Omental fat pad (tissue), 4 donors: ENCODE results near the gene PTPRM. TPM values are rescaled to one million over a fixed set of nuclear protein-coding genes. Genes with fewer than 3 reads are reported as not detected.

ENCODE experiments used
- ATAC-seq: fragments of 150-250 bp; one replicate; pipeline ENCODE4 v1.9.1; 2016; ENCODE audit warnings: mild to moderate bottlenecking, moderate library complexity; ENCODE audit not compliant: low FRiP score
- DNase-seq: peaks from one replicate; pipeline ENCODE4 v3.0.0-alpha.2; 2019; ENCODE audit warnings: low spot score
- total RNA-seq, 4 donors: library from RNA; depleted of rRNA; stranded (reverse); fragments of >200 nt; gene quantifications; one replicate each; pipeline ENCODE4 v1.1.0, GENCODE V29; 2016
- TF ChIP-seq, protein P1 (sequence below), 3 donors: fragments of 450-650 bp; IDR thresholded peaks; one replicate each; pipeline ENCODE4 v1.5.1; 2016 to 2017; ENCODE audit warnings: antibody characterized with exemption in 3 of 3, mild to moderate bottlenecking in 3 of 3, moderate library complexity in 2 of 3

The PTPRM gene
- total RNA-seq, 4 donors from 2014 or later: 64.8 to 238 (median 144) TPM

DNA sequence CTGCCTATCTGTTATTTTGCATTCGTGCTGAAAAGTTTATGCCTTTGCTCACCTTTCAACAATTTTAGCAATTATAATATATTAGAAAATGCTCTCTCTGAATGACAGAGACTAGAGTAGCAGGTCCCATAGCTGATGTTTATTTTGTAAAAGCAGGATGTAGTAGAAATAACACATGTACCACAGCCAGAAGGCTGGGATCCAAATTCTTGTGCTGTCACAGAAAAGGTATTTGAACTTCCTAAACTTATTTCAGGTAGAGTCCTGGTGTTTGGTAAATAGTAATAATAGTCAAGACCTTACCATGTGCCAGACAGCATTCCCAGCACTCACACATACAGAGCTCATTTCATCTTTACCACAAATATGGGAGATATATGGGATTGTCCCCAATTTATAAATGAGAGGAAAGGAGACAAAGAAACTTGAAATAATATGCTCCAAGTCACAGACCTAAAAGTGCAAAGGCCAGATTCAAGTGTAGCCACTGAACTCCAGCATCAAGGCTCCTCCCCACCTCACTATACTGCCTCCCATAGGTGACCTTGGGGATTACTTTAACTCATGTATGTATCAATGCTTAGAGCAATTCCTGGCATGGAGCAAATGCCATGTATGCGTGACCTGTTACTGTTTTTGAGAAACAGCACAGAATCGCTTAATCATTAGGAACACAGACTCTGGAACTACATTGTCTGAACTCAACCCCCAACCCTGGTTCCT is 757.4 kb downstream of the PTPRM start:
- no peak for ATAC-seq
- DNase-seq: no peak
- TF ChIP-seq, protein P1, sequence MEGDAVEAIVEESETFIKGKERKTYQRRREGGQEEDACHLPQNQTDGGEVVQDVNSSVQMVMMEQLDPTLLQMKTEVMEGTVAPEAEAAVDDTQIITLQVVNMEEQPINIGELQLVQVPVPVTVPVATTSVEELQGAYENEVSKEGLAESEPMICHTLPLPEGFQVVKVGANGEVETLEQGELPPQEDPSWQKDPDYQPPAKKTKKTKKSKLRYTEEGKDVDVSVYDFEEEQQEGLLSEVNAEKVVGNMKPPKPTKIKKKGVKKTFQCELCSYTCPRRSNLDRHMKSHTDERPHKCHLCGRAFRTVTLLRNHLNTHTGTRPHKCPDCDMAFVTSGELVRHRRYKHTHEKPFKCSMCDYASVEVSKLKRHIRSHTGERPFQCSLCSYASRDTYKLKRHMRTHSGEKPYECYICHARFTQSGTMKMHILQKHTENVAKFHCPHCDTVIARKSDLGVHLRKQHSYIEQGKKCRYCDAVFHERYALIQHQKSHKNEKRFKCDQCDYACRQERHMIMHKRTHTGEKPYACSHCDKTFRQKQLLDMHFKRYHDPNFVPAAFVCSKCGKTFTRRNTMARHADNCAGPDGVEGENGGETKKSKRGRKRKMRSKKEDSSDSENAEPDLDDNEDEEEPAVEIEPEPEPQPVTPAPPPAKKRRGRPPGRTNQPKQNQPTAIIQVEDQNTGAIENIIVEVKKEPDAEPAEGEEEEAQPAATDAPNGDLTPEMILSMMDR (IDR thresholded peaks at IDR 0.05): no peak

DNA sequence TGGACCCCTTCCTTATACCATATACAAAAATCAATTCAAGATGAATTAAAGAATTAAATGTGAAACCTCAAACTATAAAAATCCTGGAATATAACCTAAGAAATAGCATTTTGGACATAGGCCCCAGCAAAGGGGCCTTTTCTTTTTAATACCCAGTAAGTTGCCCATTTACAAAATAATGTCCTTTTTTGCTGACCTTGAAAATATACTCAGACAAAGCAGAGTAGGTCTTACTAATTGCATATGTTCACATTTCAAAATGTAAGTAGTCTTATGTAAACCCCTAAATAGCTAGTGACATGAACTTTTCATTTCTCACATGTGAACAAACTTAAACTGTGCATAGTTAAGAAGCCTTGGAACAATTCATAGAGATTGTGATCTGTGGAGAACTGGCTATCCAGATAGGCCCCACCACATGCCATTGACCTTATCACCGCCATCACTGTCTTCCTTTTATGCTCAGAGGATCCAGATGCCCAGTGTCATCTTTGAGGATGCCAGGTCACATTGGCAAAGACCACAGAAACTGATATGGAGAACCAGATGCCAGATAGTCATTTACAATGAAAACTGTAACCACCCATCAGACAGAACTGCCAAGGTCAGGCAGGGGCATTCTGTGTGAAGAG is 759.8 kb downstream of the PTPRM start:
- TF ChIP-seq, protein P1 (IDR thresholded peaks at IDR 0.05): no peak
- ATAC-seq (no peak), DNase-seq (no peak)

DNA sequence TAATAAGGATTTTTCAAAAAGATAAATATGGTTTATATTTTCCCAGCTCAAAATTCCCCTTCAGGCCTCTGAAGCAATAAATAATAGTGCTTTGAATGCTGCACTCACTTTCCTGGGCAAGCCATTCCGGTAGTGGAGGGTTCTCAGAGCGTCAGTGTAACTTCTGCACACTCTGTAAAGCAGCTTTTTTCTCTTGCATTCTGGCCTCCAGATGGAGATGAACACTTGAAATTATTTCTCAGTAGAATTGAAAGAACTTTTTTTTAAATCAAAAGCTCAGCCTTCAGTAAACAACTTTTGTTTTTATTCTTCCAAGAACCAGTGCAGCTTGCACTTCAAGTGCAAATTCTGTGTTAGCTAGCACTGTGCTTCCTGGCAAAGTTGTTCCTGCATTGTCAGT is 761.0 kb downstream of the PTPRM start:
- TF ChIP-seq, protein P1 (IDR thresholded peaks at IDR 0.05): no peak
- no peak for ATAC-seq
- no peak for DNase-seq

DNA sequence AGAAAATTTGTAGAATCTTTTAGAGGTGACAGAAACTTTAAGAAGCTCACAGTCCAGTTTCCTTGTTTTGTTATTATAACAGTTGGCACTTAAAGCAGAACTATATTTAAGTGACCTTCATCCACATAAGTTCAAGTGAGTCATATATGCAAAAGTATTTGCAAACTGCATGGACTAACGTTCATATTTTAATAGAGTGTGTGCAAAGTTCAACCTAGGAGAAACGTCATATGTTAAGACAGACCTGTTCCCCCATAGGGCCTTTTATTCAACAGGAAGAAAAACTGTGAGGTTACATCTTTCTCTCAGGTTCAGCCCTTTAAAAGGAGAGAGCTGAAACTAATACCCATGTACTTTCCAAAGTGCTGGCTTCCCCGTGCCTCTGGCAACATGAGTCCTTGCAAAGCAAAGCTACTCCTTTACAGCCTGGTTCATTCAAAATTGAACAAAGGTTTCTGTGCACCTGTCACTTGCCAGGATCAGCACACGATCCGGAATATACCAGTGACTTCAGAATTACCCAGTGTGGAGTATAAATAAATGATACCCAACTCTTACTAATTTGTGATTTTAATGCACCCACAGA is 762.2 kb downstream of the PTPRM start:
- TF ChIP-seq, protein P1 (IDR thresholded peaks at IDR 0.05): no peak
- DNase-seq (no peak), ATAC-seq (no peak)

DNA sequence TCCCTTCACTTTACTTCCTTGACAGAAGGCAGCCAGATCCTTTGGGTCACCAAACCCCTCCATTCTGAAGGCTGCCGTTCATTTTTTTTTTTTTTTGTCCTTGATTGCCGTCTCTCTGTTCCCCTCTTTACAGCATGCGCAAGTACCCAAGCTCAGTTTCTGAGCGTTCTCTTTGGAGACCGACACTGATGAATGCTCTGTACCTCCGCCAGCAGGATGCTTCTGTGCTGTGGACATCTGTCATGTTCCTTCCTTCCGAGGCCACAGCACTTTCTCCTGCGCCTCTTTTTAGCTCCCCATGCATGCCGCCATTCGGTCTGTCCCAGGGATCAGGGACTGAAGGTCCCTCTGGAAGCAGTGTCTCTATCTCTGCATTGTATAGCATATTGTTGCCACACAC is 763.5 kb downstream of the PTPRM start:
- ATAC-seq (no peak), DNase-seq (no peak)
- TF ChIP-seq, protein P1 (IDR thresholded peaks at IDR 0.05): no peak

DNA sequence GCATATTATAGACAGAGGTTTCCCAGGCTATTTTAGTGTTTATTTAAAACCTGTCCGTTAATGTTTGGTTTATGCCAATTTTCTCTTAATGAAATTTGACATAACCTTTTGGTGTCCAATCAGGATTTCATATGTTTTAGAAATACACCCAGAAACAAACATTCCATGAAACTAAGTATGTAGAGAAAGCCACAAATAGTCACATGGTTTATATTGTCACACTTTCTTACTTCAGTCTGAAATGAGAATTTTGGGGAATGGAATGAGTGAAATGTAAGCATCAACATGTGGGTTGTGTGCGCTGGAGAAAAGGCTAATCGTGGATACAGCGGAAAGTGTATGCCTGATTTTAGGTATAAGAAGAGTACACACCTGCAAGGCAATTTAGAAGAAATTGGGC is 765.2 kb downstream of the PTPRM start:
- TF ChIP-seq, protein P1 (IDR thresholded peaks at IDR 0.05): no peak
- no peak for DNase-seq
- no peak for ATAC-seq
